HG03108 (cell line): ENCODE measurements around the gene TMEM212.
"Not testable (repeated sequence)": the region's sequence is repeated elsewhere in the genome, so short reads cannot be mapped to it uniquely, and the experiment has no call there.

ENCODE experiments used
- ATAC-seq: cut with Tn5 transposase; IDR thresholded peaks from one replicate; pipeline ENCODE4 v1.9.1; 2021; ENCODE audit warnings: moderate library complexity; ENCODE audit not compliant: unreplicated experiment

The TMEM212 gene

DNA sequence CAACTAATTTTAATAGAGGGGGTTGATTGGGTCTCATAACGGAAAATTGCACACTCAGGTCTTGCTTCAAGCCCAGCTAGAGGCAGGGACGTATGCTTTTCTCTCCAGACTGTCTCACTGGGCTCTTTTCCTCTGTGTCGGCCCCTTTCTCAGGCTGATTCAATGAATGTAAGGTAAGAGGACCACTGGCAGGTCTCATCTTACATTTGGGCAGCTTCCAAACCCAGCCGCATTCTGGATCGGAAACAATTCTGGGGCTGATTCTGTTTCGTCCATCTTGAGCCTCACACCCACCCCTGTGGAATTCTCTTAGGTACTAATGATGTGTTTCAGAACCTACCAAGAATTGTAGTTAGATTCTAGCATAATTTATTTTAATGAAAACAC is 40.7 kb downstream of the TMEM212 start:
- ATAC-seq: no peak

- ATAC-seq: no peak
These were observed 45.3 kb downstream of the TMEM212 start for GRCh38 chr3:171888466-171888865.

- ATAC-seq: no peak
These were observed 47.2 kb downstream of the TMEM212 start for GRCh38 chr3:171890398-171890797.

DNA sequence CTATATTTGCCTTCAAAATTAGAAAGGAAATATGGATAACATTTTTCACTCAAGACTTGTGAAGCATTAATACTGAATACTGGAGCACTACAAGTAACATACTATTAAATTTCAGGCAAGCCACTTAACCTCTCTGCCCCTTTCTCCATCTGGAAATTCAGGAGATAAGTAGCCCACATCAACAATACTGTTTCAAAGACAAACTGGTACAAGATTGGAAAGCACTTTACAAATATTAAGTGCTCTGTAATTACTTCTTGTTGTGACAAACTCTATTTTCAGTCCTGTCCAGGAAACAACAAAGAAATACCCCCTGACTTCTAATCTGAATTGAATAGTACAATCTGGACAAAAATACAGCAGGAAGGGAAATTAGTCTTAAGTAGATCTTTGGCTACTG is 49.3 kb downstream of the TMEM212 start:
- no peak for ATAC-seq

GRCh38 chr3:171895291-171895690 is 52.1 kb downstream of the TMEM212 start:
- ATAC-seq: no peak

DNA sequence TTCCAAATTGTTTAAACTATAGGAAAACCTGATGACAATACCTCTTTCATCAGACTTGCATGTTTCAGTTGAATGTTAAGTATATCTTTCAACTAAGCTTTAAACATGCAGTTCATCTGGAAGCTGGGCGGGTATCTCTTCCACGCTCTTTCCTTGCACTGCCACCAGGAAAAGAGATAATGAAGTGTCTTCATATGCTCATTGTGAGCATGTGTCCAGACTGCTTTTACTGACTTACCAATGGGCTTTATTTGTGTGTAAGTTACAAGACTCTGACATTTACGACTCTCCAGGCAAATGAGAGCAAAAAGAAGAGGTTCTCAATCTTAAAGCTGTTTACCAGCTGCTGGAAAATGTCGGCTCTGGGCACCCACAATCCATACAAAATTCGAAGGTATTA is 52.8 kb downstream of the TMEM212 start:
- no peak for ATAC-seq

- ATAC-seq: no peak
These were observed 53.2 kb downstream of the TMEM212 start for GRCh38 chr3:171896316-171896715.

GRCh38 chr3:171898192-171898591 is 55.0 kb downstream of the TMEM212 start:
- ATAC-seq: no peak

DNA sequence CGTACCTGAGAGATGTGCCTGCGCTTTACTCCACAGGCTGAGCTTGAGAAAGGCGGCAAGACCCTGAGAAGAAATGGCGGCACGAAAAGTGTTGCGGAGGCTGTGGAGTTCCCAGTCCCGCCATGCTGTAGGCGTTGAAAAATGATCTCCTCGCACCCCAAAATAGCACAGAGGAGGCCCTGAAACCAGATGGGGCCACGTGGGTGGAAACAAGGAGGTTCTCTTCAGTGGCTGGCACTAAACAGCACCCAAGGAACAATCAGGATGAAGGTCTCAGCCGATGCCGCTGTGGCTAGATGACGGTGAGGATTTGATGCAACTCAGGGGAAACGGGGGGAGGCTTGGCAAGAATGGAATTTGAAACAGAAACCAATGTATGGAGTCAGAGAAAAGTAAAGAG is 57.3 kb downstream of the TMEM212 start:
- no peak for ATAC-seq

DNA sequence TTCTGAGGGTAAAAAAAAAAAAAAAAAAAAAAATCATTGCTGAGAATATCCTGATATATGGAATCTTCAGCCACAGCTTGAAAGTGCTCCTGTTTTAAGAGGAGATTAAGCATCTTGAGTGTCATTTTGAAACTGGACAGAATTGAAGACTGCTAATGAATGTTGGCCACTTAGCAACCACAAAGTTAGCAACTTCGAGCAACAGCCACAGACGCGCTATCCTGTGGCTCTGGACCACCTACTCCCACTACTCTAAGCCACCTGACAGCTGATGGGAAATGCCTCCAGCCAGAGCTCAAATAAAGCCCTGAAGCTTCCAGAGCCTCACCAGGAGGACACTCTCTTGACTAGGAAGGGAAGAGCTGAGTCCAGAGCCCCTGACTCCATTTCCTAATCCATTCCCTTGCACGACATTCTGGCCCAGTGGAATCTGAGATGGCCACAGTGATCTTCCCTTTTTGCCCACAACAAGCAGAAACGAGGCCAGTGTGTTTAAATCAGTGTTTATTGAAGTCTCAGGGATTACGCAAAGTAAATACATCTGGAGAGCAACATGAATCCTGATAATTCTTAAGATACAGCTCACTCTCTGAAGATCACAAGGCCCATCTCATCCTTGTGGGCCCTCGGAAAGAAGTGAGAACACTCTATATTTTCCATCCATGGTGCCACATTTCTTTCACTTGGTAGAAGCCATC is 58.6 kb downstream of the TMEM212 start:
- ATAC-seq: no peak

GRCh38 chr3:171904829-171905228 is 61.7 kb downstream of the TMEM212 start:
- no peak for ATAC-seq

DNA sequence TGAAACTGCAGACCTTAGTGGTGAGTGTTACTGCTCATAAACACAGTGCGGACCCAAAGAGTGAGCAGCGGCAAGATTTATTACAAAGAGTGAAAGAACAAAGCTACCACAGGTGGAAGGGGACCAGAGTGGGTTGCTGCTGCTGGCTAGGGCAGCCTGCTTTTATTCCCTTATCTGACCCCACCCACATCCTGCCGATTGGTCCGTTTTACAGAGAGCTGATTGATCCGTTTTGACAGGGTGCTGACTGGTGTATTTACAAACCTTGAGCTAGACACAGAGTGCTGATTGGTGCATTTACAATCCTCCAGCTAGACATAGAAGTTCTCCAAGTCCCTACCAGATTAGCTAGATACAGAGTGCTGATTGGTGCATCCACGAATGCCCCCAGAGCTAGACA is 63.4 kb downstream of the TMEM212 start:
- ATAC-seq: not testable (repeated sequence)

- ATAC-seq: no peak
These were observed 64.0 kb downstream of the TMEM212 start for GRCh38 chr3:171906951-171907676.

- ATAC-seq: no peak
These were observed 64.6 kb downstream of the TMEM212 start for GRCh38 chr3:171907761-171908160.

DNA sequence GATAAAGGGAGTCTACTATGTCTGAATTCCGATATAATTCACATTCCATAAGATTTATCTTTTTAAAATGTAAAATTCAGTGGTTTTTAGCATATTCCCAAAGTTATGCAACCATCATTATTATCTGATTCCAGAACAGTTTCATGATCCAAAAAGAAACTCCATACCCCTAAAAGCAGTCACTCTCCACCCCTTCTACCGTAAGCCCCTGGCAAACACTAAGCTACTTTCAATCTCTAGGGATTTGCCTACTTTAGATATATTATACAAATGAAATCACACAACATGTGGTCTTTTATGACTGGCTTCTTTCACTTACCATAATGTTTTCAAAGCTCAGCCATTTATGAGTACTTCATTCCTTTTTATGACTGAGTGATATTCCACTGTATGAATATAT is 65.6 kb downstream of the TMEM212 start:
- no peak for ATAC-seq
